GM18870 (cell line): ENCODE measurements around the gene JAK1.
"Not testable (repeated sequence)": the region's sequence is repeated elsewhere in the genome, so short reads cannot be mapped to it uniquely, and the experiment has no call there.

Experiments
- ATAC-seq: cut with Tn5 transposase; IDR thresholded peaks from one replicate; pipeline ENCODE4 v1.9.1; 2021; ENCODE audit warnings: moderate library complexity; ENCODE audit not compliant: unreplicated experiment

The JAK1 gene

DNA sequence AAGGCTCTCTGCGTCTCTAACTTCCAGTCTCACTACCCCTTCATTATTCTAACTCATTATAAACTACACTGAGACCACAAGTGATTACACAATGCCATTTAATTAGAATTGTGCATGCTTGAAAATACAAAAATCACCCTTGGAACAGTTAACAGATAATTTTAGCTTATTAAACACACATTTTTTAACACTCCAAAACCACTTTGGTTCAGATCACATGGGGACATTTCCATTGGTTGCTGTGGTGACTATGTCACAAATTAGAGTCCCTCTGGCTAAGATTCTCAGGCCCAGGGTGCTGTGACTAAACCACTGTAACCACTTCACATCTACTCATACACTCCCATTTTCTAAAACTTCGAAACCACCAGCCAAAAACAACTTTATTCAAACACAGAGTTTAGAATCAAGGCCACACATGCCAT, 43.0 kb downstream of the JAK1 start:
- ATAC-seq, result no peak

DNA sequence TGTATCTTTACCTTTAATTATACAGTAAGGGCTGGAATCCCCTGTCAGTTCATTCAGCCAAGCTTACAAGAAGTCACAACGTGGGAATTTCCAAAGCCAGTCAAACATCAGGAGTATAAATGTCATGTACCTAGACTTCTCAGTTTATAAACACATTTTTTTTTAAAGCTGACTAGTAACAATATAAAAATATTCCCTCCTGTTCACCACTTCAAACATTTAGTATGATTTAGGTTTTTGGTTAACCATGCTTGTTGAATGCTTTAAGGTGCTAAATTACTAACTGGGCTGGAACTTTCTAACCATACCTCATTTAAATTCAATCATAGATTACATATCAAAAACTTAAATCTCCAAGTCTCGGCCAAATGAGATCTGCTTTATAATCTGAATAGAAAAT, 44.0 kb downstream of the JAK1 start:
- no peak for ATAC-seq

DNA sequence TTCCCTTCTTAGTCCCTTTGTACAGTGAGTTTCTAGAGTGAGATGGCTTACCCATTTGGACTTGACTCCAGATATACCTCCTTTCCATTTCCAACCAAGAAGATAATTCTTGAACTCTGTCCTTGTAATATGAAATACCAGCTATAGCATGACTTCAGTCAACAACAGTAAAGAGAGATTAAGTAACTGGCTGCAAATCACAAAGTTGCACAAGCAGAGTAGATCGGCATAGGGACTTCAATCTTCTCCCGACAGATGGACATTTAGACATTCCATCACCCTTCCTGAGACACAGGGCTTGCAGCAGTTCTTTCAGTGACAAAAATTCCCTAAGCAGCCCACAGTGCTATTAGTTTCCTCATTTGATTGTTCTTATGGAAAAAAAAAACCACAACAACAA, 44.6 kb downstream of the JAK1 start:
- no peak for ATAC-seq

DNA sequence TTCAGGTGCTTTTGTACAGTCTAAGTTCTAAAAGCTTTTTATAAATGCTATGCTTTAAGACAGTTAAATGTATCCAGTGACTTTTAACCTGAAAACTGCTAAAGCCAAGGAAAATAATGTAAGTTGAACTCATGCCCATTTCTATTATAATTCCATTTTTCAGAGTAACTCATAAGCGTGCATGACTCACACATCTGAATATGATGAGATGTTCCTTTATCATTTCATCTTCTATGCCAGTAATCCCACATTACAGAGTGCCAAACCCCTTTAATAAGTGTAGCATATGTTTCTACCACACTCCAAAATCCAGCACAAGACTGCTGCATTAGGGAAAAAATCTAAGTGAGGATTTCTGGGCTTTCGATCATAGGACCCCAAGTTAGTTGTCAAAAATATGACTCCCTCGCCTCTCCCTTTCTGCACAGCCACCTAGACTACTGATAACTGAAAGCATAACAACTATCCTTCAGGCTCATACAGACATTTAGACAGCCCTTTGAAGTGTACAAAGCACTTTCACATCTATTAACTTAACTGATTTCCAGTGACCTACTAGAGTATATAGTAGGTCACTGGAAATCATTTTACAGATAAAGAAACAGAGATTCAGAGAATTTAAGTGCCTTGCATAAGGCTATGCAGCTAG, 45.3 kb downstream of the JAK1 start:
- ATAC-seq, result no peak

DNA sequence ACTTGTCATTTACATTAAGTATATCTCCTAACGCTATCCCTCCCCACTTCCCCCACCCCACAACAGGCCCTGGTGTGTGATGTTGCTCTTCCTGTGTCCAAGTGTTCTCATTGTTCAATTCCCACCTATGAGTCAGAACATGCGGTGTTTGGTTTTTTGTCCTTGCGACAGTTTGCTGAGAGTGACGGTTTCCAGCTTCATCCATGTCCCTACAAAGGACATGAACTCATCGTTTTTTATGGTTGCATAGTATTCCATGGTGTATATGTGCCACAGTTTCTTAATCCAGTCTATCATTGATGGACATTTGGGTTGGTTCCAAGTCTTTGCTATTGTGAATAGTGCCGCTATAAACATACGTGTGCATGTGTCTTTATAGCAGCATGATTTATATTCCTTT, 47.2 kb downstream of the JAK1 start:
- ATAC-seq, result not testable (repeated sequence)

DNA sequence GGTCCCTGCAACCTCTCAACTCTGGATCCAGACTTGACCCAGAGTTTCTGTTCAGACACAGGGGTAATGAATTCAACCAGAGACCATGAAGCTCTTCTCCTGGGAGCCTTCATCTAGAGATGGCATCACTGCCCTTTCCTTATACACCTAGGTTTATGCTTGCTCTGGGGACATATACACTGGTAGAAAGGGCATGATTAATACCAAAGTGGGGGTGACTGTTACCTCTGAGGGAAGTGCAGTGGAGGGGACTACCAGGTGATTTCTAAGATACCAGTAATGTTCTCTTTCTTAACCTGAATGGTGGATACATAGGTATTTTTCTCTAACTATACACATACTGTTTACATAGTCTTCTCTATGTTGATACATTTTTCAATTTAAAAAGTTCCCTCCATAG, 48.4 kb downstream of the JAK1 start:
- ATAC-seq, result no peak

DNA sequence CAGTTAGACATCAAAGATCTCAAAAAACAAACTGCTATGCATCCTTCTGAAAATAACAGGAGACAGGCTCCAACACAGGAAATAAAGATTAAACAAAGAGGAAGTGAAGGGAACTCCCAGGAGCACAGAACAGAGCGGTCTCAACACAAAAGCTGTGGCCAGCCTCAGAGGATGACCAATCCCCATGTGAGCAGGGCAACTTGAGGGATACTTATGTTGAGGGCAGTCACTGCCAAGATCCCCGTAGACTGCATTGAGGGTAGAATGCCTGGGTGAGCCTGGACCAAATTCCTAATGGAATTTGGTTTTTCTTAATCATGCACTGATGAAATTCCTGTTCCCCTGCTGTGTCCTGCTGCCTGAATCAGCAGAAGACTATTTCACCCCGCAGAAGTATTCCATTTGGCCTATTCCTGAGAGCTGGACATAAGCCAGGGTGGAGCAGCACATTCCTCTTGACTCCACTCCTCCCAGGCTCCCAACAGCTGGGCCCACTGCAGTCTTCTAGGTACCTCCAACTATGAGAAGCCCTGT, 49.0 kb downstream of the JAK1 start:
- no peak for ATAC-seq

DNA sequence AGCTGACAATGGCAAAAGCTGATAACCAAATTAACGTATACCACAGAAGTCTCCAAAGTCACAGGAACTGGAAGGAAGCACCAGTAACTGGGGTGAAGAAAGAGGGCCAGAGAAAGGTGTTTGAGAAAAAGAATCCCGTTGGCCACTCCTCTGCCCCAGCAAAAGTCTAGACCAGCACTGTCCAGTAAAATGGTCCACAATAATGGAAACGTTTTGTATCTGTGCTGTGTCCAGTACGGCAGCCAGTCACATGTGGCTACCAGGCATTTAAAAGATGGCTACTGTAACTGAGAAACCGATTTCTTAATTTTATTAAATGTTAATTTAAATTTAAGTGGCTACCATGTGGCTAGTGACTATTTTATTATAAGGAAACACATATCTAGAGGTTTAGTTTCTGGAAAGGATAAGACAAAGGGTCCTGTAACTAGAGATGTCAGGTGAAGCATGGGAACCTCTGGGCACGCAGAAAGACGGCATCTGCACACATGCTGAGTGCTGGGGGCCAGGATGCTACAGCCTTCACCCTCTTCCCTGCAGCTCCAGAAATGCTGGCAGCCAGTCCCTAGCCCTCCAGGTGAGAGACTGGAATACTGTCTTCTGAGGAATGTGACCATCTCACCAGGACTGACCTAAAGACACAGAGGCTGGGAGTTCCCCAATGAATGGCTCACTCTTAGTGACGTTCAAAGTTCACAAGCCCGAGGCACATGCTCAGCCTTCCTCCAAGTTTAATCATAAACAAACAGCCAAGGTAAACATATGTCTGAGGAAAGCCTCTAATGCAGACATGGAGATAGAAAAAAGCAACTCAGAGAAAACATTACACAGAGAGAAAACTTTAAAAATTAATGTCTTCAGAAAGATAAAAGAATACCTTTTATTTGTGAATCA, 50.7 kb downstream of the JAK1 start:
- no peak for ATAC-seq

DNA sequence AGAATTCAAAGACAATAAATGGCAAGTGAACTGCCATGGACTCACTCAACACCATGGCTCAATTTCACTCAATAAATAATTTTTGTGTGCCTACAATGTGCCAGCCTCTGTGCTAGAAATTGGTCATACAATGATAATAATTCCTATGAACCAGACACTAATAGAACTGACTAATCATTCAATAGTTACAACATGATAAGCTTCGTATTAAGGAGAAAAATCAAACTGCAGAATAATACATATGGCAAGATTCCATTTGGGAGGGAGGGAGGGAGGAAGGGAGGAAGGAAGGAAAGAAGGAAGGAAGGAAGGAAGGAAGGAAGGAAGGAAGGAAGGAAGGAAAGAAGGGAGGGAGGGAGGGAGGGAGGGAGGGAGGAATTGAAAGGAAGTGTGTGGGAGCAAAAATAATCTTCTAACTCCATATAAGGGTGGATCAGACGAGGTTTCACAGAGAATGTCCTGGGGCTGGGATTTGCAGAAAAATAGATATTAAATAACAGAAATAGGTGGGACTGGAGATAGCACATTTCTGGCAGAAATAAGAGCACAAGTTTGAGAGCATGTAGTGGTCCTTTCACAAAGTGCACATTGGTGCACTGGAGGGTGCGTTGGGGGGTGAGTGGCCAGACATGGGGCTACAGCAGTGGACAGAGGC, 52.9 kb downstream of the JAK1 start:
- no peak for ATAC-seq

DNA sequence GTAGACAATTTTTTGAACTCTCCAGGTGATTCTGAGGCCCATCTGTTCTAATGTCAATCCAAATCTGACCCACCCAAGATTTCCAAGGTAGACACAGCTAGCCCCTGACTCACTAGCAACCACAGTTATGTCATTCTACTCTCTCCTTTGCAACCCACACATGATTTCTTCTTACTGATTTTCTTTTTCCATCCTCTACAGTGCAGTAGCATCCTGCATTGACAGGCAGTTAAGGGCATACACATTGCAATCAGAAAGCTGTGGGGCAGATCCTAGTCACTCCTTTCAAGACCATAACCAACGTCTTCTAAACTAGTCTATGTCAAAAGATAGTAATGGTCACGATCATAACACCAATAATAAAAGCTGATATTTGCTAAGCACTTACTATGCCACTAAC, 54.2 kb downstream of the JAK1 start:
- ATAC-seq, result no peak

DNA sequence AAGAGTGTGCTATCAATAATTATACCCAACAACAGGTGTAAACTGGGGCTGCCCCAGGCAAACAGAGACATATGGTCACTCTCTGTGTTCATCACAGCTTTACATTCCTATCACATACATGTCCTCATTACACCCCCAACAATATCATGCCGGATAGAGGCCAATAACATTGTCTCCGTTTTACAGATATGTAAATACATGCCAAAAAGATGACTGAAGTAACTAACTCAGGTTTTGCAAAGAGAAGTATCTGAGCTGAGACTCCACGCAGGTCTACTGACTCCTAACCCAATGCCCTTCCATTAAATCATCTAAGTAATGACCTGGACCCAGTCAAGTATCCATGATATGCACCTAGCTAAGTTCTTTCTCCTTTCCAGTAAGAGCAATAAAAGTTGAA, 55.0 kb downstream of the JAK1 start:
- ATAC-seq, result no peak

DNA sequence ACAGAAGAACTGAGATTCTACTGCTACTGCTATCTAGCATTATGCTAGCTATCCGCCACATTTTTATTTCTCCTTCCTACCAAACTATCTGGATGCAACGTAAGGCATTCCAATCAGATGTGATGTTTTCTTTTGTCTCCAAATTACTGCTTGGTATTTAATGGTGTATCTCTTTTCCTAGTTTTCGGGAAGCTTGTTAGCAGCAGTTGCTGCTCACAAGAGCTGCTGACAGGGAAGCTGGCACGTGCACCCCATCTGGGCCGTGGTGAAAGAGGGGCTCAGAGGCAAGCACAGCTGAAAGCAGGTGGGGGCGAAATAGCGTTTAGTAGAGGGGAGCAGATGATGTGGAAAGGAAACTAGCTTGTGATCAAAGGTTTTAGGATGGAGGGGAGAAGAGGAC, 57.3 kb downstream of the JAK1 start:
- ATAC-seq, result no peak

DNA sequence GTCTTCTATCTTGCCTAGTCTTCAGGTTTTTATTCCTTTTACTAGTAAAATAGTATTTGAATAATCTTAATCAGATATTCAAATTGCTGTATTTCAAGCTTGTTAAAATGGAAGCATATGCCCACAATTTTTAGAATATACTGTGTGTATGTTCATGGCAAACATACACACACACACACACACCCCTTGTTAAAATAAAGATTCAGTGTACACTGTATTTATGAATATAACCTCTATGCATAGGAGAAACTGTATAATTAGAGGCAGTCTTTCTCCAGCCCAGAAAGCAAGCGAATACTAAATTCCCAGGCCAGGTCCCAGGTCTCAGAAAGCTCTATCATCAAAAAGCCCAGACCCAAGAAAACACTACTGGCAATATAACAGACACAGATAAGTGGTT, 57.8 kb downstream of the JAK1 start:
- no peak for ATAC-seq

DNA sequence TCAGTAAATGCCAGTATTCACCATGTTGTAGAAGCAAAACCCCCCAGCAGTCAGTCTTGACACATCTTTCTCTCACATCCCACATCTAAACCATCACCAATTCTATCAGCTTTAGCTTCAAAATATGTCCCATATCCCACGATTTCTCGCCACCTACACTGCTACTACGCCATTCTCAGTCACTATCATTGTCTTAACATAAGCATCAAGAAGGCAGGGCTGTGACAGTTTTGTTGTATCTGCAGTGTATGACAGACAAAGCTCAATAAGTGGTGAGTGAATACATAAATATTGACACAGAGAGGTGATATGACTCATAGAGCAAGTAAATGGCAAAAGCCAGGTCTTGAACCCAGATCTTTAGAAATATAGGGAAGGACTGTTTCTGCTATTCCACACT, 59.9 kb downstream of the JAK1 start:
- ATAC-seq, result no peak

DNA sequence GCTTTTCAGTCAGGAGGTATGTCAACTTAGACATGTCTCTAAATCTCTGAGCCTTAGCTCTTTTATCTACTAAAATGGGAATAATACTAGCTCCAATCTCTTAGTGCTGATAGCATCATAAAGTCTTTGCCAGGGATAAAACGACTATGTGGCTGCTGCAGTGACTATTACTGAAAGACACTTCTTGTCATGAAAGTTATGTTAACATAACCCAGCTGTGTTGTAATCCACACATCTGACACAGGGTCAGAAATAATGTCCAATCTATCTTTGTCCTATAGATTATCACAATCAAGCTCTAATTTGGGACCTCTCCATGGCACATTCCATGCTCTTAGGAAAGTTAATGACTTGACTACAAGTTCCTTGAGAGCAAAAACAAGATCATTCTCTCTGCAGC, 62.8 kb downstream of the JAK1 start:
- ATAC-seq, result no peak

DNA sequence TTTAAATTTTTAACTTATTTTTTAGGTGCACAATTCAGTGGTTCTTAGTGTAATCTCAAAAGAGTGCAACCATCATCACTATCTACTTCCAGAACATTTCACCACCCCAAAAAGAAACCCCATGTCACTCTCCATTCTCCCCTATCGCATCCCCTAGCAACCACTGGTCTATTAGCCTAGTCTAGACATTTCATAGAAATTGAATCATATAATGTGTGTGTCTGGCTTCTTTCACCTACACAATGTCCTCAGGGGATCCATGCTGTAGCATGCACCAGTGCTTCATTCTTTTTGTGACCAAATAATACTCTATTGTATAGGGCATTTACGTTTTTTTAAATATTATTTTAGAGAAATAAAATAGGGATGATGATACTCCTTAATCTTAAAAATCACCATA, 64.7 kb downstream of the JAK1 start:
- no peak for ATAC-seq

DNA sequence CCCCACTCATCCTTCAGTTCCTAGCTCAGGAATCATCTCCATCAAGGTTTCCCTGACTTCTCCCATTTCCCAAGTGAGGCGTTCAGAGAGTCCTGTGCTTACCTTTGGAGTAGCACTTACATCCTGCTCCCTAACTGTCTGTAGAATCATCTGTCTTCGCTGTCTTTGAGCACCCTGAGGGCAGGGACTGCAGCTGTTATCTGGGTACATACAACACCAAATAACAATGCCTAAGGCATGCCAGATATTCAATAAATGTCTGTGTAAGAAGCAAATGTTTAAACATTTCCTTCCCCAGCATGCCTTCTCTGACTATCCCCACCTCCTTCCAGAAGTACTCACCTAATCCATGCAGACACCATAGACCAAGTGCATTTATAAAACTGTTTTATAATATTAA, 65.4 kb downstream of the JAK1 start:
- ATAC-seq, result no peak

DNA sequence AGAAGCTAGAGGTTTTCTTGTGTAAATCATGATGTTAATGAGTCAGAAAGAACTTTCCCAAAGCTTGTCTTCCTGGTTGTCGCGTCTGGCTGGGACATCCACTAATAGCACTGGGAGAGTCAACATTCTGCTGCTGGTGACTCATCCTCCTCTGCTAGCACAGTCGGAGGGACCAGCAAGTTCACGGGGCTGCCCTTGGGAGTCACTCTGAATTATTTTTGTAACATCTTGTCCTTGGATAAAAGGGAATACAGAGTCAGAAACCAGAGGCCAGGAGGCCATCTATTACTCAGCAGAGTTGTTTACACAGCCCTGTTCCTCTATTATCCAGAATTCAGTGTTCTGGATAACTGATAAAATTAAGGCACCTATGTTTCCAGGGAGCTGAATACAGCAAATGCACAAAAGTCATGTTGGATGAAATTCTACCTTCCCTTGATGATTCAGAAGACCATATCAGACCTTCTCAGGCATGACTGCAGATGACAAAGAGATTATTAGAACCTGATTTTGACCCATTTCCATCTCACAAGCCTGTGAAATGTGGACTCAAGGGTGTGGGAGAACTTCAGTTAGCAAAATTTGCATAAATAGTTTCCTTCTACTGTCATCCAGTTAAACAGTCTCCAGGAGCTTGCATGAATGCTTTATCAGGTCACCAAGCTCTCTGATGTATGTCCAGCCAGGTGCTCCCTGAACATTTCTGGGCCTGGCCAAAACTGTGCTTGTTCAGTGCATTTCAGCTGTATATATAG, 68.1 kb downstream of the JAK1 start:
- ATAC-seq, result peak; percentile 66

DNA sequence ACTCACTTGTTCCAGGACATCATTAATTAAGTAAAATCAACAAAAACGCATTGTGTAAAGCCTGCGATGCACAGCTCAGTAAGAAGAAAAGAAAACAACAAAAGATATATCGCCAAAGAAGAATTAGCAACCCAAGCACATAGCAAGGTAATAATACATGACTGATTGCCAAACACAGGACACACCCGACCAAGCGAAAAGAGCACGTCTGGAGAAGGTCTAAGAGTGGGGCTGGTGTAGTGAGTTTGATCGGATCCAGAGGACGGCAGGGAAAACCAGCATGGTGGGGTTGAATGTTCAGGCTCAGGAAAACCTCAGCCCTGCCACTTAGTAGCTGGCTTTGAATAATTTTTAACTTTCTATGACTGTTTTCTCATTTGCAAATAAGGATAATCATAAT, 69.8 kb downstream of the JAK1 start:
- no peak for ATAC-seq

DNA sequence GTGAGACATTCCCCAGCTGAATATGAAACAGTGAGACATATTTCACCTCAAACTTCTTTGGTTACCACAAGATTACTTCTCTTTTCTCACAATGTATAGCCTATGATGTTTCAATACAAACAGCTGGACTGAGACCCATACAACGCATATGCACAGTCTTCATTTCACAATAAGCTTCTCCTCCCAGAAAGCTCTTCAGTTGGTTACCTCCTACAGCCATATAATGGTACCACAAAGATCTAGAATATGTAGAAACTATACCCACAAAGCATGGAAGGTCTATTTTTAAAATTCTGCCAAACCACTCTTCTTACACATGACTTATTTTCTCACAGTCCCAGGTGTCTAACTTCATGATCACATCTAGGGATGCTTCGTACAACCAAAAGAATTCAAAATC, 70.8 kb downstream of the JAK1 start:
- ATAC-seq, result peak; percentile 82
